Cardiac muscle cell (in vitro differentiated cells and primary cell): ENCODE data around the gene ACBD5. TPM values are rescaled to one million over a fixed set of nuclear protein-coding genes. Genes with fewer than 3 reads are reported as not detected.
"Not testable (repeated sequence)": the region's sequence is repeated elsewhere in the genome, so short reads cannot be mapped to it uniquely, and the experiment has no call there.

ENCODE experiments used
- DNase-seq, 2 donors: peaks; one replicate each; pipeline versions ENCODE4 v3.0.0 to v3.0.0-alpha.2; 2010 to 2017; ENCODE audit warnings: low read depth in 1 of 2, low spot score in 1 of 2
- H3K27ac ChIP-seq: fragments of 200-600 bp; sonication (generic); 2 replicates; pipeline ENCODE4 v1.5.1; 2016
- H3K27me3 ChIP-seq: fragments of 200-600 bp; sonication (generic); 2 replicates; pipeline ENCODE4 v1.6.0; 2016; ENCODE audit warnings: control low read depth
- H3K36me3 ChIP-seq: fragments of 200-600 bp; sonication (generic); 2 replicates; pipeline ENCODE4 v1.5.1; 2016; ENCODE audit warnings: control low read depth
- H3K4me1 ChIP-seq: fragments of 200-600 bp; sonication (generic); 2 replicates; pipeline ENCODE4 v1.8.1; 2017; ENCODE audit warnings: low read depth, mild to moderate bottlenecking, mixed run types
- H3K4me3 ChIP-seq: fragments of 200-600 bp; sonication (generic); 2 replicates; pipeline ENCODE4 v1.5.1; 2016; ENCODE audit warnings: mild to moderate bottlenecking
- H3K9me3 ChIP-seq: fragments of 200-600 bp; sonication (generic); 2 replicates; pipeline ENCODE4 v1.5.1; 2017; ENCODE audit warnings: low read depth, mild to moderate bottlenecking, control low read depth
- CTCF ChIP-seq: IDR thresholded peaks from 2 replicates; pipeline ENCODE4 v1.5.1; 2012; ENCODE audit warnings: low read depth, mild to moderate bottlenecking, low read length
- polyA plus RNA-seq: library from polyadenylated mRNA; unstranded; fragments of >200 nt; fragmentation: Nextera tagmentation; extraction: Ambion mirVana; gene quantifications from 2 replicates; pipeline ENCODE4 v1.2.1, GENCODE V29; 2016
- total RNA-seq: library from RNA; depleted of rRNA; stranded (reverse); fragments of >200 nt; gene quantifications from 2 replicates; pipeline ENCODE4 v1.2.3, GENCODE V29; 2016

ACBD5 gene
- total and polyA plus RNA-seq, 2 experiments from 2014 or later = 17.8 to 27.0 TPM

- Histone ChIP-seq H3K36me3 (no peaks in the 10 kb centered on the region), H3K9me3 (no peaks in the 10 kb centered on the region), H3K4me3 (peak overlapping the region; percentile 55), H3K4me1 (peaks cover under 1% of the 10 kb centered on the region), H3K27ac (peak overlapping the region; percentile 93), H3K27me3 (no peaks in the 10 kb centered on the region)
- no peak for TF ChIP-seq CTCF
- peak; percentile 41 to 81 for DNase-seq
Observed at GRCh38 chr10:27242951-27243551, 2.5 kb upstream of the ACBD5 start.

DNA sequence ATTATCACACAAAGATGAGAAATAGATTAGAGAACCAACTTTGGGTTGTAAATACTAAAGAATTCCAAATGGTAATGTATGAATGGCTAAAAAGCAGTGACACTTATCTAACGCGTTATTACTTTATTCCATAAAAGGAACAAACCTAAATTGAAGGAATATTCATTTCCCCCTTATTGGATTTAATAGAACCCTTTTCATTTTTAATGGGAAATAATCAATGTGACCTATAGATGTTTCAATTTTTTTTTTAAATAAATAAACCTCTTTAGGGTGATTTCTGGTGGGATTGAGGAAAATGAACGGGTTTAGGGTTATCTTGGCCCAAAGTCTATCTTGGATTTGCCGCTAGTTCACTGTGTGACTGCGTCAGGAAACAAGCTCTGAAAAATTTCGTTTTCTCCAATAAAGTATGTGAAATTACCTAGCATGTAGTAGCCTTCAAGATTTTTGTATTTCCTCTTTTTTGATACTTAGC is 1.9 kb upstream of the ACBD5 start:
- H3K9me3 ChIP-seq = no peaks in the 10 kb centered on the region
- H3K36me3 ChIP-seq = no peaks in the 10 kb centered on the region
- H3K27ac ChIP-seq = peak overlapping the region; percentile 93
- H3K4me1 ChIP-seq = no peaks in the 10 kb centered on the region
- no peak for TF ChIP-seq CTCF
- peak overlapping the region; percentile 55 for H3K4me3 ChIP-seq
- no peak for DNase-seq
- no peaks in the 10 kb centered on the region for H3K27me3 ChIP-seq

DNA sequence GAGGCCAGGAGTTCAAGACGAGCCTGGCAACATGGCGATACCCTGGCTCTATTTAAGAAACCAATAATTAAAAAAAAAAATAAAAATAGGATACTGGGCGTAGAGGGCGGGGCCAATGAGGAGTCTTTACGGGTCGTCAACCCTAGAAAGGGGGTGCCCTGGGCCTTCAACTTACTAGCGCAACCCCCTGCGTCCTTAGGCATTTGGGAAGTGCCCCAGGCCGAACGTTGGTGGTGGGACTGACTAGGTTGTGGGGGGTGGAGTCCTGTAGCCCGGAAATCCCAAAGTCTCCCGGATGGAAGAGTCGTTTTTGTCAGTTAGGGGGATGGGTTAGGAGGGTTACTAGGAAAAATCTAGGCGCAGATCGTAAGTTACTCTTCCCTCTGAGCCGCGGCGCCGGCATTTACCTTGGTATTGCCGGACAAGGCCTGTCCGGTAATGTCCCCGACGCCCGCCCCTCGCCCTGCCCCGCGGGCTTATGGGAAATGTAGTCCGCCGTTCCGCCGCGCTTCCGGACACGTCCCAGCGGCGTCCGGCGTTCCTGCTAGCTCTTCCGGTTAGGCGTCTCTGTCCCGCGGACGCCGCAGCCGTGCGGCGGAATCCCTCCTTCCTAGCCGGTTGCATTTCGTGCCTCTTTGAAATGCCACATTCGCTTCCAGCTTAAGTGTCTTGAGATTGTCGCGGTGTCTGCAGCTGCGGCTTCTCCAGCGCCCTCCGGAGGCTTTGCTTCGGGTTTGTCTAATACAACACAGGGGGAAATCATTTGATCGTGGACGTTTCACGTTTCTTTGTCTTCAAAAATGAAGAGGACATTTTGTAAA is 1.3 kb upstream of the ACBD5 start:
- no peaks in the 10 kb centered on the region for H3K27me3 ChIP-seq
- DNase-seq = peak; percentile 96 to 97
- peak overlapping the region; percentile 93 for H3K27ac ChIP-seq
- H3K9me3 ChIP-seq = no peaks in the 10 kb centered on the region
- H3K4me3 ChIP-seq = peak overlapping the region; percentile 55
- H3K4me1 ChIP-seq = peaks cover 4% of the 10 kb centered on the region
- no peaks in the 10 kb centered on the region for H3K36me3 ChIP-seq
- TF ChIP-seq CTCF = peak; percentile 22

DNA sequence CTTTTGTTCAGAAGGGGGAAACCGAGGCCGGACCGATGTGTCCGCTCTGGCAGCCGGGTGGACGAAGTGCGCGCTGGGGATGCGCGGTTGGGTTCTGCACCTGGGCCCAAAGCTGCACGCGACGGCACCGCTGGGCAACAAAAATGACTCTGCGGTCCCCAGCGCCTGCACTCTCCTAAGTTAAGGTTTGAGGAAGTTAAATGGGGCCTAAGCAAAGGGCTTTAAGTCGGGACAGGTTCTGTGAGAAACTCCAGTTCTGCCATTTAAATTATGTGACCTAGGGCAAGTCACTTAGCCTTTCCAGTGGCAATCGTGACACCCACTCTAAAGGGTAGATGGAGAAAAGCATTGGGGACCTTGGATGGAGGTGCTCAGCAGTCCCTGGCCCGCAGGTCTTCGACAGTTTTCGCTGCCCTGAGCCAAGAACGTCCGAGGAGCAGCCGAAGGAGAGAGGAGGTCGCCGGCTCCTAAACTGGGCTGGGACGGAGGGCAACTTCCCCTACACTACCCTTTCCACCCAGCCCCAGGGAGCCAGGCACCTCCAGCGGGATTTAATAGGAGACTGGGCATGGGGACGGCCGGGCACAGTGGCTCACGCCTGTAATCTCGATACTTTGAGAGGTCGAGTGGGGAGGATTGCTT is 534 bp upstream of the ACBD5 start:
- peak in 1 of 2 donors; percentile 17 for DNase-seq
- H3K4me1 ChIP-seq = peaks cover 4% of the 10 kb centered on the region
- no peaks in the 10 kb centered on the region for H3K27me3 ChIP-seq
- TF ChIP-seq CTCF = no peak
- H3K4me3 ChIP-seq = peak overlapping the region; percentile 55
- peak overlapping the region; percentile 93 for H3K27ac ChIP-seq
- H3K36me3 ChIP-seq = no peaks in the 10 kb centered on the region
- no peaks in the 10 kb centered on the region for H3K9me3 ChIP-seq

- DNase-seq, H3K4me1 ChIP-seq, H3K27me3 ChIP-seq, H3K9me3 ChIP-seq, H3K27ac ChIP-seq, H3K36me3 ChIP-seq, H3K4me3 ChIP-seq: not testable (repeated sequence)
Observed at GRCh38 chr10:27237531-27237930, 3.1 kb downstream of the ACBD5 start.

- H3K36me3 ChIP-seq, H3K4me1 ChIP-seq, H3K27ac ChIP-seq, H3K9me3 ChIP-seq, H3K4me3 ChIP-seq, H3K27me3 ChIP-seq, DNase-seq: not testable (repeated sequence)
Observed at GRCh38 chr10:27236589-27237128, 3.9 kb downstream of the ACBD5 start.
